ENCODE measurements around the gene SRXN1.

Gene SRXN1

DNA sequence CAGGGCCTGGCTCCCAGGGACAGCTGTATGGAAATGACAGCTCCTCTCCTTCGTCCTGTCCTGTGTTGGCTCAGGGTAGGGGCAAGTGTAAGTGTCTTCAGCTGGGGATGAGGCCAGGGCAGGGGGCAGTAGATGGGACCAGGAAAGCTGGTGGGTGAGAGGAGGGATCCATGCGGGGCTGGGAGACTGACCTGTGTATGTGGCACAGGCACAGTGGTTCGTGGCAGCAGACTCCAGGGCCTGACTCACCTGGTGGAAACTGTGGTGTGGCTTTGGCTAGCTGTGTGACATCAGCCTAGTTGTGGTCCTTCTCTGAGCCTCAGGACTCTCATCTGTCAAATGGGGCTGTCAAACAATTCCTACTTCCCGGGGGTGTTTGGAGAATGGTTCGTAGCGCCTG lies 36.3 kb upstream of the SRXN1 start:
- no peak overlapping the region for H3K27ac ChIP-seq (ENCODE audit: low read length)
- no peaks in the 10 kb centered on the region for H3K36me3 ChIP-seq (ENCODE audit: control insufficient read depth in 1 of 2, insufficient read depth in 2 of 2, low read length in 2 of 2)
- H3K4me1 ChIP-seq (ENCODE audit: control insufficient read depth in 1 of 2, insufficient read depth in 2 of 2, low read length in 2 of 2) = no peaks in the 10 kb centered on the region
- H3K9me3 ChIP-seq (ENCODE audit: control insufficient read depth in 1 of 2, low read length in 2 of 2) = no peaks in the 10 kb centered on the region
- H3K27me3 ChIP-seq (ENCODE audit: low read depth, low read length) = peaks cover 6% of the 10 kb centered on the region
- H3K4me3 ChIP-seq (ENCODE audit: low read depth in 1 of 2, low read length in 2 of 2) = no peak overlapping the region

DNA sequence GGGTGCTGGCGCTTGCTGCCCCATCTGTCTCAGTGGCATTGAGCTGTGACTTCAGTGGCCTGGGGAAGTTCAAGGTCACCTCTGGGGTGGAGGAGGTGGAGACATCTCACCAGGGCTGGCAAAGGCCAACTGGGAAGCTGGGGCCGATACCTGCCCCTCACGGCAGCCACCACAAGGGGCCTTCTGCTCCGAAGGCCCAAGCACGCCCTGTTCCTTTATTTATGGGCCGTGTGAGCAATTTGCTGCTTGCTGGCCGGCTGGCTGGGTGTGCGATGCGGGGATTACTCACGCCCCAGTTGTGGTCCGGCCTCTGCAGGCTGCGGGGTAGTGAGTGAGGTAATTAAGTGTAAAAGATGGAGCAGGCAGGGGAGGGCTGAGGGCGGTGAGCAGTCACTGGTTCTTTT lies 35.8 kb upstream of the SRXN1 start:
- H3K9me3 ChIP-seq (ENCODE audit: control insufficient read depth in 1 of 2, low read length in 2 of 2) = no peaks in the 10 kb centered on the region
- no peak overlapping the region for H3K4me3 ChIP-seq (ENCODE audit: low read depth in 1 of 2, low read length in 2 of 2)
- peaks cover 6% of the 10 kb centered on the region for H3K27me3 ChIP-seq (ENCODE audit: low read depth, low read length)
- no peak overlapping the region for H3K27ac ChIP-seq (ENCODE audit: low read length)
- H3K4me1 ChIP-seq (ENCODE audit: control insufficient read depth in 1 of 2, insufficient read depth in 2 of 2, low read length in 2 of 2) = no peaks in the 10 kb centered on the region
- no peaks in the 10 kb centered on the region for H3K36me3 ChIP-seq (ENCODE audit: control insufficient read depth in 1 of 2, insufficient read depth in 2 of 2, low read length in 2 of 2)

DNA sequence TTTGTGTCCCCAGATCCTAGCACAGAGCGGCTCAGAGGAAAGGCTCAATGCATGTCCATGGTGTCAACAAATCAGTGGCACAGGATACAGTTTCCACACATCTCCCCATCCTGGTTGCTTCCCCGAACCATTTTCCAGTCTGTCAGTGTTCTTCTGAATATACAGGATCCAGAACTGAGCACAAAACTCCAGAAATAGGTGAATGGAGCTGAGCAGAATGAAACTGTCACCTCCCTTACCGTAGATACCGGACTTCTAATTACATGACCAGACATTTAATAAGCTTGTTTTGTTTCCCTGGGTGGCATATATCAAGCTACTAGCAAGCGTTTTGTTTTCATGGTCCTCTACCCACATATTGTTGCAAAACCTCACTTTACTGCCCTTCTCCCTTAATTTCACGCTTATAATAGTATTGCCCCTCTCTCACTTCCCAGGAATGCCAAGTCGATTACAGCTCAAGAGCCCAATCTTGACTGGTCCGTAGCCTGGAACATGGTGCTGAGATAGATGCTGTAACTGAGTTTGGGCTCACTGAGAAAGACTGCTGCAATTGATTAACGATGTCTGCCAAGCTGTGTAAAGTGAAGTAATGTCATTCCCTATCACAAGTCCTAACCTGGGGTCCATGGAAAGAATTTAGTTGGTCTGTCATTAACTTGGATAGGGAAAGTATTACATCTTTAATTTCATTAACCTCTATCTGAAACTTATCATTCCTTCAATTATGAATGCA lies 34.6 kb upstream of the SRXN1 start:
- Histone ChIP-seq H3K4me1 (ENCODE audit: control insufficient read depth in 1 of 2, insufficient read depth in 2 of 2, low read length in 2 of 2) (no peaks in the 10 kb centered on the region), H3K36me3 (ENCODE audit: control insufficient read depth in 1 of 2, insufficient read depth in 2 of 2, low read length in 2 of 2) (no peaks in the 10 kb centered on the region), H3K27ac (ENCODE audit: low read length) (no peak overlapping the region), H3K27me3 (ENCODE audit: low read depth, low read length) (peaks cover 6% of the 10 kb centered on the region), H3K9me3 (ENCODE audit: control insufficient read depth in 1 of 2, low read length in 2 of 2) (no peaks in the 10 kb centered on the region), H3K4me3 (ENCODE audit: low read depth in 1 of 2, low read length in 2 of 2) (no peak overlapping the region)

DNA sequence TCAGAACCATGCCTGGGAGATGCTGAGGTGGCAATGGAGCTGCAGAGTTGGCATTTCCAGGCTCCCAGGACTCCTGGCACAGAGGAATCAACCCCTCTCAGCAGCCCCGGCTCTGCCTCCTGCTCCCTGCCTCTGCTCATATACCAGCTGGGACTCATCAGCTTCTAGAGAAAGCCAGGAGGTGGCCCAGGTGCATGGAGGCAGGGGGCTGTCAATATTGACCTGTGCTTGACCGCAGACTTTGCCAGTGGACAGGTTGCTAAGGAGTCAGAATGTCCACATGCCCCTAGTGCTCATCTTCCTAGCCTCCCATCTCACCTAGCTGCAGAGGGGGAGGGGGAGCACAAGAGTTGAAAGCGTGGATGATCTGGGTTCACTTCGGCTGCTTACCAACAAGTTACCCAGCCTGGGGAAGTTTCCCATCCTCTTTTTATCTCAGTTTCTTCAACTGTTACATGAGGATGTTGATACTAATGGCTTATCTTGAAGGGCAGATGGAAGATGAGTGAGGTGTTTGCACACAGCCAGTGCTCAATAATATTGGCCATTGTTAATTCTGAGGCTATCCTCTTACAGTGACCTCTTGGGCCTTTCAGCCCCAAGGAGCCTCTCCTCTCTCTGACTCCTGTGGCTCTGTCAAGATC lies 31.8 kb upstream of the SRXN1 start:
- Histone ChIP-seq H3K36me3 (ENCODE audit: control insufficient read depth in 1 of 2, insufficient read depth in 2 of 2, low read length in 2 of 2) (no peaks in the 10 kb centered on the region), H3K27me3 (ENCODE audit: low read depth, low read length) (peaks cover 6% of the 10 kb centered on the region), H3K27ac (ENCODE audit: low read length) (no peak overlapping the region), H3K4me3 (ENCODE audit: low read depth in 1 of 2, low read length in 2 of 2) (no peak overlapping the region), H3K9me3 (ENCODE audit: control insufficient read depth in 1 of 2, low read length in 2 of 2) (no peaks in the 10 kb centered on the region), H3K4me1 (ENCODE audit: control insufficient read depth in 1 of 2, insufficient read depth in 2 of 2, low read length in 2 of 2) (no peaks in the 10 kb centered on the region)

DNA sequence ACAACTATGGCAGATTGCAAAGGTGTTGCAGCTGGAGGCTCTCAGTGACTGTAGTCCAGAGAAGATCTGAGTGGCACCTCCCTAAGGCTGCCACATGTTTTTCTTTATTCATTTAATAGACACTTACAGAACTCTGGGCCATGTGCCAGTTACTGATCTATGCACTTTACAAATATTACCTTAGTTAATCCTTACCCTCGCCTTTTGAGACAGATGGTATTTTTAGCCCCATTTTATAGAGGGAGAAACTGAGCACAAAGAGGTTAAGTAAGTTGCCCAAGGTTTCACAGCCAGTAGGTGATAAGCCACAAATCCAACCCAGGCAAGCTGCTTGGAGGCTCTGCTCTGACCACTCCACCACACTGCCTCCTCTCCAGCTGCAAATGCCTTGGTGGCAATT lies 29.1 kb upstream of the SRXN1 start:
- H3K4me3 ChIP-seq (ENCODE audit: low read depth in 1 of 2, low read length in 2 of 2) = no peak overlapping the region
- H3K4me1 ChIP-seq (ENCODE audit: control insufficient read depth in 1 of 2, insufficient read depth in 2 of 2, low read length in 2 of 2) = no peaks in the 10 kb centered on the region
- H3K27me3 ChIP-seq (ENCODE audit: low read depth, low read length) = peaks cover 6% of the 10 kb centered on the region
- H3K9me3 ChIP-seq (ENCODE audit: control insufficient read depth in 1 of 2, low read length in 2 of 2) = no peaks in the 10 kb centered on the region
- no peak overlapping the region for H3K27ac ChIP-seq (ENCODE audit: low read length)
- H3K36me3 ChIP-seq (ENCODE audit: control insufficient read depth in 1 of 2, insufficient read depth in 2 of 2, low read length in 2 of 2) = no peaks in the 10 kb centered on the region

DNA sequence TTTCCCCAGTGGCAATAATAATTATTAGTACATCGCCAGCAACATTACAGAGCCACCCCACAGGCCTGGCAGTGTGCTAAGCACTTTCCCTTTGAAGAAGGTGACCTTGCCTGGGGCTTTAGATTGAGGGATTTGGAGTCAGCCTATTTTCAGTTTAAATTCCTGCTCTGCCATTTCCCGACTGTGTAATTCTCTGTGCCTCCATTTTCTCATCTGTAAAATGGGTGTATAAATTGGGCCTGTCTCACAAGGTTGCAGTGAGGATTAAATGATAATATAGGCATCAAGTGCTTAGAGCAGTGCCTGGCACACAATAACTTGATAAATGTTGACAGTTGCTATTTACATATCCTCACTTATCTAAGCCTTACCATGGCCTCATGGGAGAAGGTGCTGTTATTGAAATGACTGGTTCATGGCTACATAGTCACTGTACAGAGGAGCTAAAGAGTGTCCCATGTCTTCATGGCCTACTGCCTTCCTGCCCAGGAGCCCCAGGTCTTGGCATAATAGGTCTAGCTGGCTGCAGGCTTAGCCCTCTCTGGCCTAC lies 27.7 kb upstream of the SRXN1 start:
- Histone ChIP-seq H3K36me3 (ENCODE audit: control insufficient read depth in 1 of 2, insufficient read depth in 2 of 2, low read length in 2 of 2) (no peaks in the 10 kb centered on the region), H3K27ac (ENCODE audit: low read length) (no peak overlapping the region), H3K9me3 (ENCODE audit: control insufficient read depth in 1 of 2, low read length in 2 of 2) (no peaks in the 10 kb centered on the region), H3K4me1 (ENCODE audit: control insufficient read depth in 1 of 2, insufficient read depth in 2 of 2, low read length in 2 of 2) (peaks cover 0 to 11% of the 10 kb centered on the region in 2 donors), H3K27me3 (ENCODE audit: low read depth, low read length) (no peaks in the 10 kb centered on the region), H3K4me3 (ENCODE audit: low read depth in 1 of 2, low read length in 2 of 2) (no peak overlapping the region)

DNA sequence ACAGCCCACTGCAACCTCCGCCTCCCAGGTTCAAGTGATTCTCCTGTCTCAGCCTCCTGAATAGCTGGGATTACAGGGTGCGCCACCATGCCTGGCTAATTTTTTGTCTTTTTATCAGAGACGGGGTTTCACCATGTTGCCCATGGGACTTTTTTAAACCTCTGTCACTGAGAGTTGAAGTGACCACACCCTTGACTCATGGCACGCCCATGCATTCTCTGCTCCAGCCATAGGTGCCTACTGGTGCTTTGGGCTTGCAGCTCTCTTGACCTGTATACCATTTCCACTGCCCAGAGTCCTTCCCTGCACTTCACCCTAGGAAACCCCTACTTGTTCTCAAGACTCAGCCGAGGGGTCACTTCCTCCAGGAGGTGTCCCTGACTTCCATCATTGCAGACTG lies 25.0 kb upstream of the SRXN1 start:
- Histone ChIP-seq H3K9me3 (ENCODE audit: control insufficient read depth in 1 of 2, low read length in 2 of 2) (no peaks in the 10 kb centered on the region), H3K36me3 (ENCODE audit: control insufficient read depth in 1 of 2, insufficient read depth in 2 of 2, low read length in 2 of 2) (no peaks in the 10 kb centered on the region), H3K27me3 (ENCODE audit: low read depth, low read length) (peaks cover 22% of the 10 kb centered on the region), H3K27ac (ENCODE audit: low read length) (no peak overlapping the region), H3K4me1 (ENCODE audit: control insufficient read depth in 1 of 2, insufficient read depth in 2 of 2, low read length in 2 of 2) (peaks cover 0 to 18% of the 10 kb centered on the region in 2 donors), H3K4me3 (ENCODE audit: low read depth in 1 of 2, low read length in 2 of 2) (no peak overlapping the region)

DNA sequence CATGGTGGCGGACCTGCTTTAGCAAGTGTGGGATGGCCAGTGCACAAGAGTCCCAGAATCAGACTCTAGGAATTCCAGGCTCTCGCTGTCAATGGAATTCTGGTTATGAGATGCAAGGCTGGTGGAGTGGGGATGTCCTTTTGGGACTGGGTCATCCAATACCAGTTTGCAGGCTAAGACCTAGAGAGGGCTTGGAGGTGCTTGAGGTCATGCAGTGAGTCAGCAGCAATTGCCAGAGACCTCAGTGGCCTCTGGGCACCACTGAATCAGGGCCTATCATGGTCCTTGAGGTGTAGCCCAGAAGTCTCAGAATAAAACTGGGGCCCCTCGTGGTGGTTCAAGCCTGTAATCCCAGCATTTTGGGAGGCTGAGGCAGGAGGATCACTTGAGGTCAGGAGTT lies 24.0 kb upstream of the SRXN1 start:
- H3K27me3 ChIP-seq (ENCODE audit: low read depth, low read length) = peaks cover 23% of the 10 kb centered on the region
- H3K4me1 ChIP-seq (ENCODE audit: control insufficient read depth in 1 of 2, insufficient read depth in 2 of 2, low read length in 2 of 2) = peaks cover 0 to 18% of the 10 kb centered on the region in 2 donors
- H3K4me3 ChIP-seq (ENCODE audit: low read depth in 1 of 2, low read length in 2 of 2) = no peak overlapping the region
- no peaks in the 10 kb centered on the region for H3K36me3 ChIP-seq (ENCODE audit: control insufficient read depth in 1 of 2, insufficient read depth in 2 of 2, low read length in 2 of 2)
- H3K27ac ChIP-seq (ENCODE audit: low read length) = no peak overlapping the region
- no peaks in the 10 kb centered on the region for H3K9me3 ChIP-seq (ENCODE audit: control insufficient read depth in 1 of 2, low read length in 2 of 2)

DNA sequence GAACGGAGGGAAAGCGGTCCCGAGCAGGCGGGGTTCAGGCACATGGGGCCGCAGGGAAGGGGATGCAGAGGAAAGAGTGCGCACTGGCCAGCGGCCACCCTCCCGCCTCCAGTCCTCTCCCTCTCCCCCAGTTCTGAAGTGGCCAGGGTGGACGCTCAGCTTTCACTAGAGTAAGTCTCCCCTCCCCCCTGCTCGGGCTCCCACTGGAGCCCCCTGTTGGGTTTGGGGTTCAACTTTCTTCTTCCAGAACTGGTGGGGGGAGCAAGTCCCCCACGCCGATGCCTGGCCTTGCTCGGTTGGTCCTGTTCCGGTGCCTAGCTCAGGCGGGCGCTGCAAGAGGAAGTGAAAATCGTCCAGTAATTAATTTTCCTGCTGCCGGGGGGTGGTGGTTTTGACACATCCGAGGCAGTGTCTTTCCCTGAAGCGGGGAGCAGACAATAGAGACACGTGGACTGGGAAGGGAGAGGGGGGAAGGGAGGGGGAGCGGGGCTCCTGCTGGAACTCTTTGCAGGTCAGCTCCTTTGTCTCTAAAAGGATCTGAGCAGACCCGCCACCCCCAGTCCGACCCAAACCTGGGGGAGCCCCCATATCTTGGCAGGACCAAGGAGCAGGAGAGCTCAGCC lies 23.4 kb upstream of the SRXN1 start:
- no peak overlapping the region for H3K27ac ChIP-seq (ENCODE audit: low read length)
- H3K36me3 ChIP-seq (ENCODE audit: control insufficient read depth in 1 of 2, insufficient read depth in 2 of 2, low read length in 2 of 2) = no peaks in the 10 kb centered on the region
- peaks cover 0 to 18% of the 10 kb centered on the region in 2 donors for H3K4me1 ChIP-seq (ENCODE audit: control insufficient read depth in 1 of 2, insufficient read depth in 2 of 2, low read length in 2 of 2)
- peaks cover 23% of the 10 kb centered on the region for H3K27me3 ChIP-seq (ENCODE audit: low read depth, low read length)
- H3K9me3 ChIP-seq (ENCODE audit: control insufficient read depth in 1 of 2, low read length in 2 of 2) = no peaks in the 10 kb centered on the region
- no peak overlapping the region for H3K4me3 ChIP-seq (ENCODE audit: low read depth in 1 of 2, low read length in 2 of 2)

DNA sequence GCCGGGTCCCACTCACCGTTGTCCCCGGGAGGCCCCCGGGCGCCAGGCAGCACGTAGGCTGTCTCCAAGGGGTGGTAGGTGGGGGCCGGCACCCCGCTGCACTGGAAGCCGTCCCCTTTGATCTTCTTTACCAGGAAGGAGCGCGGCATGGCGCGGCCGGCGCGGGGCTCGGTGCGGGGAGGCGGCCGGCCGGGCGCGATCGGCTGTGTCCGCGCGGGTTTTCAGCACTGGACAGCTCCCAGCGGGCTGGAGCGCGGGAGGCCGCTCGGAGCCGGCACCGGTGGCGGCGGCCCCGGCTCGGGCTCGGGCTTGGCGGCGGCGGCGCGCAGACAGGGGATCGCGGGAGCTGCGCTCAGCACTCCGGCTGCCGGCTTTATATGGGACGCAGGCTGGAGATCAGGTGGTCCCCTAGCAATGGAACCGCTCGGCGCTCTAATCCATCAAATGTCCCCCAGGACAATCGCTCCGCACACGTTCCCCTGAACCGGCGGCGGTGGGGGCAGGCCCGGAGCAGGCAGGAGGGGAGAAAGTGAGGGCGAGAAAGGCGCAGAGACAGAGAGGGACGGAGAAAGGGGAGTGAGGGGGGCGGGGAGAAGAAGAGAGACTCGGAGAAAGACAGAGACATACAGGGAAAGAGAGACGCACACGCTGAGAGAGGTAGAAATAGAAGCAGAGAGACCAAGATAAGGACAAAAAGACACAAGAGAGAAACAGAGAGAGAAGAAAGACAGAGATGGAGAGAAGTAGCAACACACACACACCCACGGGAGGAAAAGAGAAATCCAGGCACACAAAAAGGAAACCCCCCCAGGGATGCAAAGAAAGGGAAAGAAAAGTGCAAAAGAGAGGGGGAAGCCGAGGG lies 22.7 kb upstream of the SRXN1 start, which contains the start of gene SCRT2:
SCRT2 (minus strand) TSS at position 350 of the 862 bp plus-strand sequence; CDS start at position 149, 201 bp downstream.
- peak within 1 kb of the TSS; percentile 42 to 52 for H3K4me3 ChIP-seq (ENCODE audit: low read depth in 1 of 2, low read length in 2 of 2)
- H3K4me1 ChIP-seq (ENCODE audit: control insufficient read depth in 1 of 2, insufficient read depth in 2 of 2, low read length in 2 of 2) = peaks cover 0 to 18% of the 10 kb centered on the region in 2 donors
- peaks cover 23% of the 10 kb centered on the region for H3K27me3 ChIP-seq (ENCODE audit: low read depth, low read length)
- no peaks in the 10 kb centered on the region for H3K9me3 ChIP-seq (ENCODE audit: control insufficient read depth in 1 of 2, low read length in 2 of 2)
- H3K27ac ChIP-seq (ENCODE audit: low read length) = no peak within 1 kb of the TSS
- H3K36me3 ChIP-seq (ENCODE audit: control insufficient read depth in 1 of 2, insufficient read depth in 2 of 2, low read length in 2 of 2) = no peaks in the 10 kb centered on the region

Data from muscle layer of duodenum (tissue), 2 donors.